Loucy (cell line): Measurements from ENCODE around the gene SLC7A1.

ENCODE experiments used
- CTCF ChIP-seq: fragments of 200-600 bp; sonication (generic); conservative IDR thresholded peaks from 2 replicates; pipeline ENCODE4 v1.5.1; 2014; ENCODE audit warnings: mild to moderate bottlenecking, antibody characterized with exemption, low read length
- EZH2phosphoT487 ChIP-seq: fragments of 200-600 bp; IDR thresholded peaks from 2 replicates; pipeline ENCODE4 v1.6.1; 2018; ENCODE audit warnings: antibody characterized with exemption, mild to moderate bottlenecking, moderate library complexity, borderline replicate concordance

- TF ChIP-seq CTCF (no peak), EZH2phosphoT487 (no peak)
Measured at GRCh38 chr13:29567411-29567810, 28.1 kb downstream of the SLC7A1 start.
